NK-92 (cell line): ENCODE measurements around the gene MZB1.
A peak's percentile ranks its signal among the peaks of the same experiment; 100 is the strongest.

ENCODE experiments used
- DNase-seq: peaks from one replicate; lab custom pipeline; 2025; ENCODE audit not compliant: unreplicated experiment; lab: John Stamatoyannopoulos, UW

Gene MZB1

GRCh38 chr5:139389701-139390638 lies at the start of gene MZB1:
Gene MZB1 (minus strand): TSS chr5:139389913. CDS start chr5:139389856, 57 bp downstream.
- no peak for DNase-seq

DNA sequence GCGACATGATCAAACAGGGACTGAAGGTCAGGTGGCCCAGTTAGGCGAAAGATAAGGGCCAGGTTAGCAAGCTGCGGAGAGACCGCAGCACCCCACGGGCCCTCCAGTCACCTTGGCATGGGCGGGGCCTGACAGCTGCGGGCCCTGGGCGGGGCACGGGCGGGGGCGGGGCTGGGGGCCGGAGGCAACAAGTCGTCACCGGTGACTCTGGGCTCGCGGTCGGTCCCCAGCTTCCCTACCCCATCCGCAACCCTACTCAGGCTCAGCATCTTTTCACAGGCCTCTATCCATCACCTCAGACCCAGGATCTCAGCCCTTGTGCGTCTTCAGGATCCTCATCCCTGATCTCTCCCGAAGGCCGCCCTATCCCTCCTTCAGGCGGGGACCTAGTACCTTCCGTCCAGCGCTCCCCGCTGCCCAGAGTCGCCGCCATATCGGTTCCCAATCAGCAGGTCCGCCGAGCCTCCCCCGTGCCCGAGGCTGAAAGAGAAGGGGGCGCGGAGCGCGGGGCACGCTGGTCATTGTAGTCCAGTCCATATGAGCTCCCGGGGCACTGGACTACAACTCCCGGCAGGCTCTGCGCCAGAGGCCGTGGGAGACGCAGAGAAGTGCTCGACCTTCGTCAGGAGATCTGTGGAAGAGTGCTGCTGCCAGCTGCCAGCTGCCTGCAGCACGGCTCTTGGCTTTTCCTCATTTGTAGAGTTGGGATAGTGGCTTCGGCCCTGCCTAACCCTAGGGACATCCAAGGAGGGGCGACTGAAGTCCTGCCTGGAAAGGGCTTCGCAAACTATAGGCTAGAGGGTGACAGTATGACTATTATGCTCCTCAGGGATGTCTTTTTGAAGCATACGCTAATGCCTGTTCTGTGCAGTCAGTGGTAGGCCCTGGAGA lies 49.5 kb upstream of the MZB1 start, which contains the start of gene DNAJC18:
Gene DNAJC18 (minus strand): TSS at position 513 of the 891 bp plus-strand sequence. CDS start 80 bp downstream, at position 433.
- peak; percentile 16 for DNase-seq

DNA sequence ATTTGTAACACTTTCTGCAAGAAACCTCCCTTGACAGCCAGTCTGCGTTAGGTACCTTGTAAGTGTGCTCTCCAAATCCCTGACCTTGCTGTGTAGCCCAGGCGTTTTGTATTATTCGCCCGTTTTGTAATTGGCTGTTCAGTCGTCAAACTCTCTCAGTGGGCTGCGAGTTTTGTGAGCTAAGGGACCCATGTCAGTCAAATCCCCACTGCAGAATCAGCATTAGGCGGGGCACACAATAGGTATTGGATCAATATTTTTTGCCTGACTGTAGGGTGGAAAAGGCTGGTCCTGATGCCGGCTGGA lies 48.9 kb upstream of the MZB1 start:
- DNase-seq, result no peak

DNA sequence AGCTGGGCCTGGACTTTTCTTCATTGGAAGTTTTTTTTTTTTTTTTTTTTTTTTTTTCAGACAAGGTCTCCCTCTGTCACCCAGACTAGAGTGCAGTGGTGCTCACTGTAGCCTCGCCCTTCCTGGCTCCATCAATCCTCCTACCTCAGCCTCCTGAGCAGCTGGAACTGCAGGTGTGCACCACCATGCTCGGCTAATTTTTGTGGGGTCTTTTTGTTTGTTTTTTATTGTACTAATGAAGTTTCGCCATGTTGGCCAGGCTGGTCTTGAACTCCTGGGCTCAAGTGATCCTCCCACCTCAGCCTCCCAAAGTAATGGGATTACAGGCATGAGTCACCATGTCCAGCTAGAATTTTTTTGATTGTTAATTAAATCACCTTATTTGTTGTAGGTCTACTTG lies 46.0 kb upstream of the MZB1 start:
- no peak for DNase-seq

- DNase-seq, result no peak
Observed at GRCh38 chr5:139431706-139432105, 42.0 kb upstream of the MZB1 start.

DNA sequence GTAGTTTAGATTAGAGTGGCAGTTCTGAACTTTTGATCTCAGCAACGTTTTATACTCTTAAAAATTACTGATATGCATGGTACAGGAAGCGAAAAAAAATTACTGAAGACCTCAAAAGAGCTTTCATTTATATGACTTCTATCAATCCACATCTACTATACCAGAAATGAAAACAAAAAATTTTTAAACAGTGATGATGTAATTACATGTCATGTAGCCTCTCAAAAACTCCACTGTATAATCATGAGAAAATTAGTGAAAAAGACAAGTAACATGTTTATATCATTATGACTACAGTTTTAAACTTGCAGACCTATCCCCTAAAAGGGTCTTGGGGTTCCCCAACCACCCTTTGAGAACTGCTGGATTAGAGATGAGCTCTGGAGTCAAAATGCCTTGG lies 40.3 kb upstream of the MZB1 start:
- no peak for DNase-seq

GRCh38 chr5:139426203-139426885 lies 36.6 kb upstream of the MZB1 start:
- no peak for DNase-seq

GRCh38 chr5:139425497-139425896 lies 35.8 kb upstream of the MZB1 start:
- DNase-seq, result no peak

- no peak for DNase-seq
Observed at GRCh38 chr5:139422307-139422893, 32.7 kb upstream of the MZB1 start.

- no peak for DNase-seq
Observed at GRCh38 chr5:139419226-139420192, 29.8 kb upstream of the MZB1 start.

- DNase-seq, result no peak
Observed at GRCh38 chr5:139418793-139419192, 29.1 kb upstream of the MZB1 start.

GRCh38 chr5:139417214-139417613 lies 27.5 kb upstream of the MZB1 start:
- no peak for DNase-seq

DNA sequence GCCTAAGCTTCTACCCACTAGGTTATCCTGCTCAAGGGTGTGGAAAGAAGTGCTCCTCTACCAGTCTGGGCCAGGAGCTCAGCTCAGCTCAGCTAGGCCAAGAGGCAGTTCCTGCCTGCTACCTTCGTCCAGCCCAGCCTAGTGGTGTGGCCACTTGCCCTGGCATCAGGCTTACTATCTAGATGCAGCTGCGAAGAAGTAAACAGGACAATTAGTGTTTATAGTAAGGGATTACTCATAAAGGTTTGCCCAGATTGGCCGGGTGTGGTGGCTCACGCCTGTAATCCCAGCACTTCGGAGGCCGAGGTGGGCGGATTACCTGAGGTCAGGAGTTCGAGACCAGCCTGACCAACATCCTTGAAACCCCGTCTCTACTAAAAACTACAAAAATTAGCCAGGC lies 26.9 kb upstream of the MZB1 start:
- DNase-seq, result no peak

- DNase-seq, result no peak
Observed at GRCh38 chr5:139415869-139416268, 26.2 kb upstream of the MZB1 start.

- no peak for DNase-seq
Observed at GRCh38 chr5:139415221-139415861, 25.6 kb upstream of the MZB1 start.

DNA sequence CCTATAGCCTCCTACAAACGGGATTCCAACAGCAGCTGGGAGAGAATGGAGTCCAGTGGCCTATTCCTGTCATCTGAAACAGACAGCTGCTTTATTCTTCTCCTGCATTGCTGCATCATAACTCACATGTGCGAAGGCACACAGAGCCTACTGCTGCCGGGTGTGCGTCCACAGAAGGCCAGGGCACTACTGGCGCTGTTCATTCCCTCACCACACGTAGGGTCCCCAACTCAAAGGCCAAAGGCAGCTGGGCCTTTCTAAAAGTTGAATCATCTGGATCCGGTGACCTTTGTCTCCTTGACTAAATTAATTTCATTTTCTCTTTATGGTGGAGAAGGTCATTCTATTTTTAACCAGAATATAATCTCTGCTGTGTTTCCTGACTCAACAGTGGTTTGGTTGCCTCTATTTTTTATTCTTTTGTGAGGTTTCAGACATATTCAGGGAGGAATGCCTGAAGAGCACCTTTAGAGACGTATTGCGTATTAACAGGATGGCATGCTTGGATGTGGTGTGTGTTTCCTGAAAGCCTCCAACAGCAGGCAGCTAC lies 24.9 kb upstream of the MZB1 start:
- no peak for DNase-seq

- no peak for DNase-seq
Observed at GRCh38 chr5:139413963-139414362, 24.2 kb upstream of the MZB1 start.

- DNase-seq, result no peak
Observed at GRCh38 chr5:139413153-139413552, 23.4 kb upstream of the MZB1 start.
